Adrenal gland (tissue), 12 donors: ENCODE data around the gene BUB3. TPM values are rescaled to one million over a fixed set of nuclear protein-coding genes. Genes with fewer than 3 reads are reported as not detected.

Experiments used
- DNase-seq, 7 donors: peaks; one replicate each; pipeline ENCODE4 v3.0.0-alpha.2; 2019 to 2020
- H3K27ac ChIP-seq, 5 donors: fragments of 200-600 bp; sonication (generic) in 4 of 5; 1 replicate in 3 of 5; 2 replicates in 2 of 5; pipeline versions ENCODE4 v1.5.1 to v1.8.0; 2016 to 2020; ENCODE audit warnings: mild to moderate bottlenecking in 1 of 5
- H3K27me3 ChIP-seq: fragments of 200-600 bp; 2 replicates; pipeline ENCODE4 v1.8.0; 2021
- H3K36me3 ChIP-seq, 2 donors: fragments of 200-600 bp; replicated peaks in 1 of 2; 1 replicate in 1 of 2; 2 replicates in 1 of 2; pipeline versions ENCODE4 v1.5.1 to v1.8.0; 2018 to 2022
- H3K4me1 ChIP-seq, 2 donors: fragments of 200-600 bp; replicated peaks in 1 of 2; 1 replicate in 1 of 2; 2 replicates in 1 of 2; pipeline versions ENCODE4 v1.5.1 to v1.8.0; 2018 to 2021
- H3K4me3 ChIP-seq, 4 donors: fragments of 200-600 bp; sonication (generic) in 3 of 4; one replicate each; pipeline ENCODE4 v1.5.1; 2016 to 2018
- H3K9me3 ChIP-seq, 3 donors: fragments of 200-600 bp; sonication (generic) in 1 of 3; replicated peaks in 1 of 3; 1 replicate in 2 of 3; 2 replicates in 1 of 3; pipeline versions ENCODE4 v1.5.1 to v1.8.0; 2016 to 2021
- POLR2A ChIP-seq, 2 donors: fragments of 450-650 bp; IDR thresholded peaks; one replicate each; pipeline ENCODE4 v1.6.1; 2017; ENCODE audit warnings: antibody characterized with exemption in 2 of 2, mild to moderate bottlenecking in 2 of 2, moderate library complexity in 1 of 2
- WGBS, 4 donors: extraction: QIAGEN DNeasy Blood & Tissue Kit in 2 of 4; methylation state at CpG; one replicate each; pipeline versions ENCODE4 v1.1.5 to v1.1.7; 2013 to 2017; 5-methylcytosine and 5-hydroxymethylcytosine counted together
- intact Hi-C, 2 donors: fragments of 100-400 bp; cut with DNase I; formaldehyde crosslinking; loops; one replicate each; pipeline versions ENCODE4 v1.14.1 to v1.15.0; 2022 to 2023
- polyA plus RNA-seq, 3 donors: library from polyadenylated mRNA; stranded (reverse); fragments of 200-250 nt in 2 of 3; fragments of 350-450 nt in 1 of 3; fragmentation: Illumina TruSeq in 1 of 3; extraction: RNeasy Lipid Tissue Mini Kit (QIAGEN cat#74804) in 1 of 3; gene quantifications; one replicate each; pipeline ENCODE4 v1.2.3, GENCODE V29; 2013 to 2014
- total RNA-seq, 9 donors: library from RNA; depleted of rRNA in 4 of 9; stranded (reverse); fragments of >200 nt in 4 of 9; fragments of 120-200 nt in 1 of 9; fragmentation: NEBNext Ultra II Directional in 1 of 9; extraction: Animal tissue kit (Norgen Biotek cat#: 25700) in 1 of 9; gene quantifications; one replicate each; pipeline versions ENCODE4 v1.1.0 to v1.2.4, GENCODE V29; 2013 to 2023
- TF ChIP-seq, protein P1 (sequence below), 6 experiments: fragments of 450-650 bp in 4 of 6; fragments of 200-600 bp in 2 of 6; sonication (generic) in 1 of 6; IDR thresholded peaks; 1 replicate in 5 of 6; 2 replicates in 1 of 6; pipeline versions ENCODE4 v1.5.1 to v1.8.0; 2016 to 2021; ENCODE audit warnings: antibody characterized with exemption in 6 of 6, mild to moderate bottlenecking in 2 of 6, moderate library complexity in 1 of 6
- donor health status: healthy with polysubstance abuse.
- donor health status: Bipolar disorder and iron deficiency.
- donor health status: DM: yes; HTN: yes; CAD: no.
- donor health status: DM: no; HTN: no; CAD: no.
- donor health status: DM: no; HTN: no; CAD: no.
- donor health status: DM: yes; HTN: yes; CAD: no.

Gene BUB3
- total and polyA plus RNA-seq, 12 donors: 23.8 to 167 (median 106) TPM

DNA sequence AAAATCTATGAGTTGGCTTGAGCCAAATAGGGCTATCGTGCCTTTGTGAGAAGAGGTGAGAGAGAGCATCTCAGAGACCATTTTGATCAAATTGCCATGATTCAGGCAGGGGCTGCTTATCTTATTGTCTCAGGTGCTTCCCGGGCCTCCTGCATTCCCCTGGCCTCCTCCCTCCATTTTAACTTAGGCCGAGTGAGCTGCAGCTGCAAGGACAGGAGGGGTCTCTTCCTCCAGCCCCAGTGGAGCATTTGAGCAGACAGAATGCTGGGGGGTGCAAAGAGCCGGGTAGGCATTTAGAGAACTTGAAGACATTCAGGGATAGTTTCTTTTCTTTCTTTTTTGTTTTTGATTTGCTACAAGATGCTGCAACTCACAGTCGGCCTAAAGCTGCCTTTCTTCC, 59.0 kb downstream of the BUB3 start:
- no peaks in the 10 kb centered on the region for H3K9me3 ChIP-seq
- 84 to 93% (median 88%) methylated on average over 5 of the region's 5 CpGs for WGBS, 4 donors
- no peak overlapping the region for H3K27ac ChIP-seq
- no peaks in the 10 kb centered on the region for H3K27me3 ChIP-seq
- no peak overlapping the region for H3K4me3 ChIP-seq
- intact Hi-C loops: no loop called here
- H3K36me3 ChIP-seq: no peaks in the 10 kb centered on the region
- no peak for DNase-seq
- H3K4me1 ChIP-seq: no peaks in the 10 kb centered on the region
- TF ChIP-seq POLR2A (IDR thresholded peaks at IDR 0.05): no peak
- TF ChIP-seq, protein P1, sequence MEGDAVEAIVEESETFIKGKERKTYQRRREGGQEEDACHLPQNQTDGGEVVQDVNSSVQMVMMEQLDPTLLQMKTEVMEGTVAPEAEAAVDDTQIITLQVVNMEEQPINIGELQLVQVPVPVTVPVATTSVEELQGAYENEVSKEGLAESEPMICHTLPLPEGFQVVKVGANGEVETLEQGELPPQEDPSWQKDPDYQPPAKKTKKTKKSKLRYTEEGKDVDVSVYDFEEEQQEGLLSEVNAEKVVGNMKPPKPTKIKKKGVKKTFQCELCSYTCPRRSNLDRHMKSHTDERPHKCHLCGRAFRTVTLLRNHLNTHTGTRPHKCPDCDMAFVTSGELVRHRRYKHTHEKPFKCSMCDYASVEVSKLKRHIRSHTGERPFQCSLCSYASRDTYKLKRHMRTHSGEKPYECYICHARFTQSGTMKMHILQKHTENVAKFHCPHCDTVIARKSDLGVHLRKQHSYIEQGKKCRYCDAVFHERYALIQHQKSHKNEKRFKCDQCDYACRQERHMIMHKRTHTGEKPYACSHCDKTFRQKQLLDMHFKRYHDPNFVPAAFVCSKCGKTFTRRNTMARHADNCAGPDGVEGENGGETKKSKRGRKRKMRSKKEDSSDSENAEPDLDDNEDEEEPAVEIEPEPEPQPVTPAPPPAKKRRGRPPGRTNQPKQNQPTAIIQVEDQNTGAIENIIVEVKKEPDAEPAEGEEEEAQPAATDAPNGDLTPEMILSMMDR (IDR thresholded peaks at IDR 0.05): no peak

Other genes starting within 250 kb of the BUB3 start
- gene FAM24A, start 243.8 kb upstream of the BUB3 start, total RNA-seq: not detected
- gene FAM24A, start 243.8 kb upstream of the BUB3 start, polyA plus RNA-seq: not detected
- 10 to 100 TPM in 2 of 9 donors, 1 to 10 TPM in 7; 3.8 to 14.3 (median 6.2) TPM for gene C10orf88, start 200.2 kb upstream of the BUB3 start, total RNA-seq
- 10 to 100 TPM in 1 of 3 donors, 1 to 10 TPM in 2; 5.0 to 10.7 (median 9.1) TPM for gene C10orf88, start 200.2 kb upstream of the BUB3 start, polyA plus RNA-seq
- gene PSTK, start 174.0 kb upstream of the BUB3 start, total RNA-seq: 1 to 10 TPM; 2.1 to 9.0 (median 4.8) TPM
- 1 to 10 TPM; 6.4 to 8.5 (median 7.1) TPM for gene PSTK, start 174.0 kb upstream of the BUB3 start, polyA plus RNA-seq
- gene IKZF5, start 145.6 kb upstream of the BUB3 start, total RNA-seq: 10 to 100 TPM in 5 of 9 donors, 1 to 10 TPM in 4; 3.3 to 20.0 (median 12.6) TPM
- gene IKZF5, start 145.6 kb upstream of the BUB3 start, polyA plus RNA-seq: 10 to 100 TPM in 2 of 3 donors, 1 to 10 TPM in 1; 7.6 to 13.3 (median 11.4) TPM
- 10 to 100 TPM; 21.2 to 94.7 (median 37.7) TPM for gene ACADSB, start 145.4 kb upstream of the BUB3 start, total RNA-seq
- gene ACADSB, start 145.4 kb upstream of the BUB3 start, polyA plus RNA-seq: 10 to 100 TPM in 1 of 3 donors, 1 to 10 TPM in 2; 8.3 to 79.4 (median 9.0) TPM
- gene HMX3, start 18.4 kb upstream of the BUB3 start, total RNA-seq: 1 to 10 TPM in 1 of 9 donors, not detected in 8; 1.1 TPM
- gene HMX3, start 18.4 kb upstream of the BUB3 start, polyA plus RNA-seq: not detected
- gene HMX2, start 6.3 kb upstream of the BUB3 start, total RNA-seq: not detected
- gene HMX2, start 6.3 kb upstream of the BUB3 start, polyA plus RNA-seq: not detected